HepG2 (cell line): ENCODE measurements around the gene ARHGAP4. TPM values are rescaled to one million over a fixed set of nuclear protein-coding genes. Genes with fewer than 3 reads are reported as not detected.

Experiments
- ATAC-seq: fragments of 200-7000 bp; cut with Tn5 transposase; 3 replicates; pipeline ENCODE4 v1.9.1; 2020; ENCODE audit warnings: mild to moderate bottlenecking, moderate library complexity
- BruUV-seq: library from RNA; stranded (reverse); fragments of 400-500 nt; replicated peaks from 2 replicates; lab custom pipeline; 2021; lab: Mats Ljungman, UMichigan
- CTCF ChIA-PET: fragments of 300-600 bp; formaldehyde crosslinking; extraction: SDS; loops from one replicate; lab custom pipeline; 2021; ENCODE audit warnings: low total read pairs, inconsistent platforms, low intra/inter-chr PET ratio; lab: Yijun Ruan, JAX
- POLR2A ChIA-PET: fragments of 350-600 bp; sonication (Branson Sonifier 250); formaldehyde crosslinking; loops from one replicate; lab custom pipeline; 2020; ENCODE audit warnings: antibody characterized with exemption, inconsistent platforms; lab: Yijun Ruan, JAX
- DNase-seq: peaks from one replicate; pipeline ENCODE4 v3.0.0-alpha.2; 2015; ENCODE audit warnings: low spot score
- FAIRE-seq: peaks from 3 replicates; lab custom pipeline; 2011; peaks lifted over from hg19 to GRCh38; lab: Jason Lieb, UNC
- H2AFZ ChIP-seq: one replicate; pipeline ENCODE4 v1.6.1; 2011; ENCODE audit warnings: low read length, inconsistent platforms
- H3K27ac ChIP-seq: fragments of 300-600 bp; 3 replicates; pipeline ENCODE4 v1.8.0; 2011; ENCODE audit warnings: mixed run types, mild to moderate bottlenecking, mixed read lengths, low read length, inconsistent platforms; ENCODE audit not compliant: insufficient read depth; ENCODE audit errors: extremely low read length
- H3K27me3 ChIP-seq, 2 experiments: fragments of 200-600 bp in 1 of 2; 2 replicates in 1 of 2; 3 replicates in 1 of 2; pipeline versions ENCODE4 v1.6.0 to v1.8.0; 2011; ENCODE audit warnings: low read length in 2 of 2, mild to moderate bottlenecking in 2 of 2, moderate library complexity in 2 of 2, inconsistent platforms in 1 of 2; ENCODE audit not compliant: insufficient read depth in 2 of 2, control insufficient read depth in 1 of 2
- H3K36me3 ChIP-seq, 2 experiments: fragments of 200-600 bp in 1 of 2; replicated peaks in 1 of 2; 2 replicates in 1 of 2; 3 replicates in 1 of 2; pipeline versions ENCODE4 v1.5.1 to v1.8.0; 2011; ENCODE audit warnings: low read length in 2 of 2, inconsistent platforms in 1 of 2; ENCODE audit not compliant: insufficient read depth in 2 of 2, control insufficient read depth in 1 of 2
- H3K4me1 ChIP-seq: 2 replicates; pipeline ENCODE4 v1.5.1; 2012; ENCODE audit warnings: low read length, inconsistent platforms; ENCODE audit not compliant: insufficient read depth
- H3K4me2 ChIP-seq: 2 replicates; pipeline ENCODE4 v1.6.0; 2011; ENCODE audit warnings: low read depth, low read length, inconsistent platforms
- H3K4me3 ChIP-seq, 3 experiments: fragments of 200-600 bp in 1 of 3; sonication (generic), shearing (Covaris generic) in 1 of 3; replicated peaks in 1 of 3; 2 replicates each; pipeline ENCODE4 v1.5.1; 2011 to 2016; ENCODE audit warnings: low read length in 3 of 3, inconsistent platforms in 2 of 3, low read depth in 2 of 3, mild to moderate bottlenecking in 2 of 3, control low read depth in 1 of 3, mixed read lengths in 1 of 3; ENCODE audit not compliant: insufficient read depth in 1 of 3
- H3K79me2 ChIP-seq: one replicate; pipeline ENCODE4 v1.6.1; 2011; ENCODE audit warnings: low read length, inconsistent platforms; ENCODE audit not compliant: insufficient read depth
- H3K9ac ChIP-seq: 2 replicates; pipeline ENCODE4 v1.6.0; 2011; ENCODE audit warnings: mild to moderate bottlenecking, low read depth, low read length, inconsistent platforms; ENCODE audit not compliant: insufficient read depth
- H3K9me3 ChIP-seq: 2 replicates; pipeline ENCODE4 v1.5.1; 2012; ENCODE audit warnings: mild to moderate bottlenecking, low read length
- H4K20me1 ChIP-seq: 2 replicates; pipeline ENCODE4 v1.6.0; 2011; ENCODE audit warnings: inconsistent platforms, mild to moderate bottlenecking, low read length, moderate library complexity; ENCODE audit not compliant: insufficient read depth
- ERF ChIP-seq: IDR thresholded peaks from 2 replicates; pipeline ENCODE4 v1.6.1; 2018; ENCODE audit warnings: missing biosample characterization, missing genetic modification reagents
- KIAA2018 ChIP-seq: sonication (generic); formaldehyde crosslinking; IDR thresholded peaks from 2 replicates; pipeline ENCODE4 v1.5.0; 2020; ENCODE audit warnings: mild to moderate bottlenecking, missing genetic modification reagents, borderline replicate concordance
- RARG ChIP-seq: sonication (generic); formaldehyde crosslinking; IDR thresholded peaks from 2 replicates; pipeline ENCODE4 v1.4.0; 2020; ENCODE audit warnings: low read depth, mild to moderate bottlenecking, missing genetic modification reagents
- ZNF362 ChIP-seq: sonication (generic); formaldehyde crosslinking; IDR thresholded peaks from 2 replicates; pipeline ENCODE4 v1.4.0; 2020; ENCODE audit warnings: missing genetic modification reagents, mild to moderate bottlenecking, borderline replicate concordance
- WGBS: methylation state at CpG from one replicate; pipeline ENCODE4 v1.1.6; 2017; ENCODE audit warnings: low lambda C conversion rate; 5-methylcytosine and 5-hydroxymethylcytosine counted together
- in situ Hi-C: cut with HindIII; loops from 2 replicates; pipeline ENCODE4 v1.10.0; 2017; ENCODE audit warnings: low pct_unique_long_range_greater_than_20kb; ENCODE audit not compliant: extremely low pct_ligation_motif_present
- intact Hi-C: fragments of 100-400 bp; cut with micrococcal nuclease; formaldehyde crosslinking; loops from one replicate; pipeline ENCODE4 v1.10.0; 2022; ENCODE audit not compliant: unreplicated experiment
- polyA plus RNA-seq, 8 experiments: library from polyadenylated mRNA; depleted of rRNA in 3 of 8; stranded (reverse) in 7 of 8; unstranded in 1 of 8; fragments of >200 nt; fragmentation: Illumina TruSeq in 4 of 8; extraction: Trizol in 4 of 8; gene quantifications; 2 replicates each; pipeline versions ENCODE4 v1.2.1 to v1.2.3, GENCODE V29; 2011 to 2016; ENCODE audit warnings: low read depth in 4 of 8, missing spikeins in 1 of 8, mixed read lengths in 1 of 8; ENCODE audit not compliant: insufficient read depth in 1 of 8
- total RNA-seq, 5 experiments: library from RNA; depleted of rRNA; stranded (reverse); fragments of >200 nt; fragmentation: Illumina TruSeq; extraction: Trizol; gene quantifications; 2 replicates each; pipeline ENCODE4 v1.2.3, GENCODE V29; 2016; ENCODE audit warnings: low read depth in 1 of 5

The ARHGAP4 gene
- total and polyA plus RNA-seq, 2 of the 13 experiments (the other 11 are each of a cell fraction or from before 2014, with no cell fraction given): 0.57 to 0.64 TPM

GRCh38 chrX:153868576-153869472 is 57.2 kb downstream of the ARHGAP4 start:
- 90% methylated on average over 2 of the region's 26 CpGs for WGBS
- no peak for DNase-seq
- no peak for ATAC-seq
- H3K36me3 ChIP-seq: no peaks in the 10 kb centered on the region
- no peak for FAIRE-seq
- no TSS peak for BruUV-seq
- H3K79me2 ChIP-seq: no peaks in the 10 kb centered on the region
- H2AFZ ChIP-seq: no peak overlapping the region
- H3K4me3 ChIP-seq: no peak overlapping the region
- H3K9ac ChIP-seq: no peak overlapping the region
- H3K4me2 ChIP-seq: no peak overlapping the region
- no peaks in the 10 kb centered on the region for H3K27me3 ChIP-seq
- no peaks in the 10 kb centered on the region for H4K20me1 ChIP-seq
- intact Hi-C loops: no loop called here
- H3K4me1 ChIP-seq: no peaks in the 10 kb centered on the region
- TF ChIP-seq ZNF362 (CRISPR knock-in tag) (no peak), ERF (CRISPR knock-in tag) (no peak), KIAA2018 (CRISPR knock-in tag) (no peak), RARG (CRISPR knock-in tag) (no peak)
- TF ChIP-seq, all 625 proteins: peak for 0
- POLR2A ChIA-PET: no interaction called here
- no peak overlapping the region for H3K27ac ChIP-seq
- CTCF ChIA-PET: no interaction called here
- H3K9me3 ChIP-seq: no peaks in the 10 kb centered on the region
- in situ Hi-C loops: no loop called here
